Retinal pigment epithelial cell (primary cell): ENCODE data around the gene RAD54L2.
"Not testable (repeated sequence)": the region's sequence is repeated elsewhere in the genome, so short reads cannot be mapped to it uniquely, and the experiment has no call there.

ENCODE experiments used
- DNase-seq: peaks from one replicate; pipeline ENCODE4 v3.0.0-alpha.2; 2010; ENCODE audit warnings: low read depth
- H3K4me3 ChIP-seq: 2 replicates; pipeline ENCODE4 v1.5.1; 2011; ENCODE audit warnings: mild to moderate bottlenecking, low read length, control low read depth, moderate library complexity
- CTCF ChIP-seq: conservative IDR thresholded peaks from 2 replicates; pipeline ENCODE4 v1.5.1; 2011; ENCODE audit warnings: low read depth, low read length, control low read depth, inconsistent platforms

Gene RAD54L2

DNA sequence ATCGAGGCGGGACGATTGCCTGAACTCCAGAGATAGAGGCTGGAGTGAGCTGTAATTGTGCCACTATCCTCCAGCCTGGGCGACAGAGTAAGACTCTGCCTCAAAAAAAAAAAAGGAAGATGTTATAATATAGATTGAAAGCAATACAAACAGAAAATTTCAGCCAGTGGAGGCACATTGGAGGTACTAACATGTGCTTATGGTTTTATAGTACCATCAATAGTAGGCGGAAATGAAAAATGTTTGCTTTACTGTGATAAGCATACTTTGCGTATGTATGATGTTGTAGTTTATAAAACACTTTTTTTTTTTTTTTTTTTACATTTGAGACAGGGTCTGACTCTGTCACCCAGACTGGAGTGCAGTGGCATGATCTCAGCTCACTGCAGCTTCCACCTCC, 8.8 kb downstream of the RAD54L2 start:
- TF ChIP-seq CTCF = no peak
- no peak for DNase-seq
- no peak overlapping the region for H3K4me3 ChIP-seq

GRCh38 chr3:51549311-51549710, 10.8 kb downstream of the RAD54L2 start:
- no peak for DNase-seq
- TF ChIP-seq CTCF = no peak

DNA sequence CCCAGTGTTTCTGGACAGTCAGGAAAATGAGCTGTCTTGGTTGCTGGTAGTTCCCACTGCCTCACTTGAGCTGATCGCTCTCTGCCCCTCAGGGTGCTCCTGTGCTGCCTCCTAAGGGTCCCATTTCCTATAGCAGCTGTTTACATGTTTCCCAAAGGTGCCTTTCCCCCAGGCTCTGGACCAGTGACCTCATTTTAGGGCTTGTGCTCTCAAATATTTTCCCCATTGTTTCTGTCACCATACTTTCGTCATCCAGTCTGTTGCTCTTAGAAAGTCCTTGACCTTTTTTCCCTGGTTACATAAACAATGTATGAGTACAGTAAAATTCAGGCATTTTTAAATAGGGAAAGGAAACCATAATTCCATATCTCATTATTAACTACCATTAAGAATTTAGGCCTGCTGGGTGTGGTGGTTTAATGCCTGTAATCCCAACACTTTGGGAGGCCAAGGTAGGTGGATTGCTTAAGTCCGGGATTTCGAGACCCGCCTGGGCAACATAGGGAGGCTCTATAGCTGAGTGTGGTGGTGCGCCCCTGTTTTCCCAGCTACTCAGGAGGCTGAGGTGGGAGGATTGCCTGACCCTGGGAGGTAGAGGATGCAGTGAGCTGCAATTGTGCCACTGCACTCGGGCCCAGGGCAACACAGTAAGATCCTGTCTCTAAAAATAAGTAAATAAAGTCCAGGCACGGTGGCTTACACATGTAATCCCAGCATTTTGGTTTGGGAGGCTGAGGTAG, 11.7 kb downstream of the RAD54L2 start:
- H3K4me3 ChIP-seq = no peak overlapping the region
- no peak for DNase-seq
- TF ChIP-seq CTCF = no peak

More at GRCh38 chr3:51549311-51549710, 10.8 kb downstream of the RAD54L2 start:
- no peak overlapping the region for H3K4me3 ChIP-seq

- DNase-seq = no peak
- TF ChIP-seq CTCF = no peak
Observed at GRCh38 chr3:51557993-51558392, 19.5 kb downstream of the RAD54L2 start.

DNA sequence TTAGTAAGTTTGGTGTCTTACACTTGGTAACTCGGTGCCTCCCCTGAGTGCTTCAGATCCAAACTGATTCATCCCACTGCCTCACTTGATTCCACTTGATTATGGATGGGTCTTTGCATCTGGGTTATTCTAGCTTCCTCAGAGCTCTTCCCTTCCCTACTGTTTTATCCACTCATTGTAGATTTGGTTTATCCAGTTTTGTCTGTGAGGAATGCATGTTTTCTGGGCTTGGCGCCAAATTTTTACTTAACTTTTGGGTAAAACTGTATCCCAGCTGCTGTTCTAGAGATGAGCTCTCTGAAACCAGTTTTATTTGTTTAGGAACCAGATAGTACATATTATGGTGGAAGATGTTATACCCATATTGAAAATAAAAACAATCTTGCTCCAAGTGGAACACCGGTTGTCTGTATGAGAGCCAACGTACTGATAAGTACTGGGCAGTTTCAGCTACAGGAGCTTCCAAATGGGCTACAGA, 20.9 kb downstream of the RAD54L2 start:
- no peak for DNase-seq
- H3K4me3 ChIP-seq = no peak overlapping the region
- TF ChIP-seq CTCF = no peak

More at GRCh38 chr3:51557993-51558392, 19.5 kb downstream of the RAD54L2 start:
- H3K4me3 ChIP-seq = no peak overlapping the region

DNA sequence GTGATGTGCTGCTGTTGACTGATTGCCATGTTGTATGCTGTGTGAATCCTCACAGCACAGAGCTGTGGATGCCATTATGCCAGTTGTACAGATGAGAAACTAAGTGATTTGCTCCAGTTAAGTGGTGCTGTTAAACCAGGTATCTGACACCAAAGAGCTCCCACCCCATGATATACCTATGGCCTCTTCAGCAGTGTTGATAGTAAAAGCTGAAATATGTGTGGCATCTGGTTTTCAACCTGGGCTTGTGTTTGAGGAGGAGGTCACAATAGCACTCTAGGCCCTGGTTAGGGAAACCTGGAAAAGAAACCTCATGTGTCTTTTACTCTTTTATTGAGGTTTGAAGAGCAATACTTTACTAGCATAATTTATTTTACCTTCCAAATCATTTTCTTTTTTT, 21.4 kb downstream of the RAD54L2 start:
- no peak overlapping the region for H3K4me3 ChIP-seq
- TF ChIP-seq CTCF = no peak
- DNase-seq = no peak

GRCh38 chr3:51562403-51562802, 23.9 kb downstream of the RAD54L2 start:
- not testable (repeated sequence) for H3K4me3 ChIP-seq, DNase-seq
